Esophagus (tissue), 2 donors: Measurements from ENCODE around the gene TPP2. TPM values are rescaled to one million over a fixed set of nuclear protein-coding genes. Genes with fewer than 3 reads are reported as not detected.

ENCODE experiments used
- H3K27ac ChIP-seq, 2 donors: one replicate each; pipeline ENCODE4 v1.5.1; 2013; ENCODE audit warnings: low read depth in 2 of 2, mild to moderate bottlenecking in 2 of 2, inconsistent platforms in 1 of 2, low read length in 1 of 2, moderate library complexity in 1 of 2
- H3K27me3 ChIP-seq, 2 donors: one replicate each; pipeline ENCODE4 v1.6.1; 2013; ENCODE audit warnings: low read length in 2 of 2, control low read depth in 1 of 2, mild to moderate bottlenecking in 1 of 2; ENCODE audit not compliant: insufficient read depth in 2 of 2, control insufficient read depth in 1 of 2
- H3K36me3 ChIP-seq, 2 donors: one replicate each; pipeline ENCODE4 v1.6.1; 2013; ENCODE audit warnings: low read length in 1 of 2; ENCODE audit not compliant: control insufficient read depth in 2 of 2, insufficient read depth in 2 of 2
- H3K4me1 ChIP-seq, 2 donors: one replicate each; pipeline ENCODE4 v1.6.1; 2013; ENCODE audit warnings: low read length in 1 of 2; ENCODE audit not compliant: control insufficient read depth in 2 of 2, insufficient read depth in 2 of 2
- H3K4me3 ChIP-seq, 2 donors: one replicate each; pipeline ENCODE4 v1.5.1; 2013; ENCODE audit warnings: low read length in 2 of 2, mild to moderate bottlenecking in 2 of 2, low read depth in 1 of 2, moderate library complexity in 1 of 2
- H3K9me3 ChIP-seq, 2 donors: one replicate each; pipeline ENCODE4 v1.6.1; 2013; ENCODE audit warnings: mild to moderate bottlenecking in 2 of 2, low read depth in 1 of 2, low read length in 1 of 2, moderate library complexity in 1 of 2; ENCODE audit not compliant: control insufficient read depth in 2 of 2, insufficient read depth in 1 of 2
- WGBS, 2 donors: extraction: QIAGEN DNeasy Blood & Tissue Kit; methylation state at CpG; one replicate each; pipeline ENCODE4 v1.1.7; 2013; 5-methylcytosine and 5-hydroxymethylcytosine counted together
- polyA plus RNA-seq, 2 donors: library from polyadenylated mRNA; stranded (reverse); fragments of 200-250 nt; gene quantifications; one replicate each; pipeline ENCODE4 v1.2.3, GENCODE V29; 2013
- donor health status: healthy with polysubstance abuse.
- donor health status: Bipolar disorder and iron deficiency.

Gene TPP2
- polyA plus RNA-seq, 2 donors = 15.2 to 17.1 TPM

- H3K4me1 ChIP-seq = no peaks in the 10 kb centered on the region
Observed at GRCh38 chr13:102696465-102696864, 99.7 kb downstream of the TPP2 start.

GRCh38 chr13:102697264-102697663, 100.5 kb downstream of the TPP2 start:
- WGBS, 2 donors = 86 to 91% methylated on average over 6 of the region's 6 CpGs
- no peaks in the 10 kb centered on the region for H3K36me3 ChIP-seq
- no peak overlapping the region for H3K4me3 ChIP-seq
- peaks cover 0 to 2% of the 10 kb centered on the region in 2 donors for H3K27me3 ChIP-seq
- H3K4me1 ChIP-seq = no peaks in the 10 kb centered on the region
- H3K9me3 ChIP-seq = peaks cover 0 to 5% of the 10 kb centered on the region in 2 donors
- H3K27ac ChIP-seq = no peak overlapping the region

More at GRCh38 chr13:102696465-102696864, 99.7 kb downstream of the TPP2 start:
- WGBS, 2 donors = 76 to 88% methylated on average over 4 of the region's 4 CpGs
- H3K9me3 ChIP-seq = peaks cover 0 to 5% of the 10 kb centered on the region in 2 donors
- no peak overlapping the region for H3K4me3 ChIP-seq
- H3K27me3 ChIP-seq = peaks cover 0 to 2% of the 10 kb centered on the region in 2 donors
- H3K36me3 ChIP-seq = no peaks in the 10 kb centered on the region
- no peak overlapping the region for H3K27ac ChIP-seq

- Histone ChIP-seq H3K27me3 (peaks cover 0 to 2% of the 10 kb centered on the region in 2 donors), H3K4me1 (no peaks in the 10 kb centered on the region), H3K9me3 (peaks cover 0 to 5% of the 10 kb centered on the region in 2 donors), H3K4me3 (no peak overlapping the region), H3K36me3 (no peaks in the 10 kb centered on the region), H3K27ac (no peak overlapping the region)
- 89 to 90% methylated on average over 8 of the region's 8 CpGs for WGBS, 2 donors
Observed at GRCh38 chr13:102697929-102698648, 101.3 kb downstream of the TPP2 start.

- no peaks in the 10 kb centered on the region for H3K4me1 ChIP-seq
- H3K4me3 ChIP-seq = no peak overlapping the region
- peaks cover 0 to 5% of the 10 kb centered on the region in 2 donors for H3K9me3 ChIP-seq
- H3K27ac ChIP-seq = no peak overlapping the region
- peaks cover 0 to 2% of the 10 kb centered on the region in 2 donors for H3K27me3 ChIP-seq
- WGBS, 2 donors = 90 to 92% methylated on average over 2 of the region's 2 CpGs
- no peaks in the 10 kb centered on the region for H3K36me3 ChIP-seq
Observed at GRCh38 chr13:102698649-102698980, 101.8 kb downstream of the TPP2 start.

DNA sequence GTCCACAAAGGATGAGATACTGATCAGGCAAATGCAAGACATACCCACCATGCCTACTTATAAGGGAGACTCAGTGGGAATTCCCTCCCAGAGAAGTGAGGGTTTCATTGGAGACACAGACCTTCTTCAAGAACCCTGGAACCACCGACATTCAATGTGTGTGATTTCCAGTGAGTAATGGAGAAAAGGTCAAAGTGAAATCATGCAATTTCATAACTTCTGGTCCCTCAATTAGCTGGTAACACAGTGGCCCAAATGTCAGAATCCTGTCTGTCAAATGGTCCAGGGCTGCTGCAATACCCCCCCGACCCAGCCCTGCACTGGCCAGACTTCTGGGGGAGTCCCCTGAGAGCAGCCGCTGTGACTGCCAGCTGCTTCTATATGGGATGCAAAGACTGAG, 102.7 kb downstream of the TPP2 start:
- Histone ChIP-seq H3K27ac (no peak overlapping the region), H3K36me3 (no peaks in the 10 kb centered on the region), H3K27me3 (peaks cover 0 to 2% of the 10 kb centered on the region in 2 donors), H3K9me3 (peaks cover 0 to 5% of the 10 kb centered on the region in 2 donors), H3K4me1 (no peaks in the 10 kb centered on the region), H3K4me3 (no peak overlapping the region)
- 80 to 81% methylated on average over 3 of the region's 3 CpGs for WGBS, 2 donors

DNA sequence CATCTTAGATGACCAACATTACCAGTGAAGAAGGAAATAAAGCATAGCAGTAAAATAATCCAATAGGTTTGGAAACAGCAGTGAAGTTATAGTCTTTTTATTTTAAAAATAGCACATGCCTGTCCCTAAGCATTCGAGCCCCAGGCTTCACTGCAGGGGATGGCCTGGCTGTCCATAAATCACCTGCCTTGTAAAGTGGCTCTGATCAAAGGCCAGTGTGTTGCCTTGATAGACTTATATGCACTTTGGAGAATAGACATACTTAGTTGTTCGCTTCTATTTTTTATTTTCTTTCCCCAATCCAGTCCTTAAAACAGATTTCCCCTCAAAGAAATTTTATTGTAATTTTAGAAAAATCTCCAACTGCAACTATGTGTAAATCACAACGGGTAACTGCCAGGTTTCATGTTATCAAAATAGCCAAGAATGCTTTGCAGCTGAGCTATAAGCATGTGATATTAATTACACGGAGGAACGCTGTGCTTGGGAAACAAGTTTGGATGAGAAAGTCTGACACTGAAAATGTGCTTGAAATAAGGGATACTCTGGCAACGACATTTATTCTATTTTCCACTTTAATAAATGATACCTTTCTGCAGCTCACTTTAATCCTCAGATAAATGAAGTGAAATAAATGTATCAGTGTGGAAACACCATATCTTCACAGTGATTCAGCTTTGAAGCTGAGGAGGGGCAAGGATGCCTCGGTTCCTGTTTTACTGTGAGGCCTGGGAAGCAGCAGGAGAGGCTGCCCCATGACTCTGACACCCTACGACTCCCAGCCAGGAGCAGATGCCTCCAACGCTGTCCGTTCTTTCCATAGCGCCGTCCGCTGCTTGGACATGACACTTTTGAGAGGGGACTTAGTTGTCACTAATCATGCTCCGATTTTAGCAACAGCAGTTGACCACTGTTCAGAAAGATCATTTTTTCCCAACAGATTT, 103.6 kb downstream of the TPP2 start:
- Histone ChIP-seq H3K4me1 (no peaks in the 10 kb centered on the region), H3K9me3 (peaks cover 0 to 5% of the 10 kb centered on the region in 2 donors), H3K27ac (no peak overlapping the region), H3K36me3 (no peaks in the 10 kb centered on the region), H3K4me3 (no peak overlapping the region), H3K27me3 (peaks cover 0 to 2% of the 10 kb centered on the region in 2 donors)
- WGBS, 2 donors = 80 to 85% methylated on average over 14 of the region's 14 CpGs

GRCh38 chr13:102701331-102701730, 104.5 kb downstream of the TPP2 start:
- Histone ChIP-seq H3K27ac (no peak overlapping the region), H3K9me3 (peaks cover 0 to 5% of the 10 kb centered on the region in 2 donors), H3K36me3 (no peaks in the 10 kb centered on the region), H3K4me1 (no peaks in the 10 kb centered on the region), H3K27me3 (peaks cover 0 to 2% of the 10 kb centered on the region in 2 donors), H3K4me3 (no peak overlapping the region)
- WGBS, 2 donors = 88 to 89% methylated on average over 5 of the region's 5 CpGs

GRCh38 chr13:102702965-102703725, 106.4 kb downstream of the TPP2 start:
- H3K9me3 ChIP-seq = peaks cover 0 to 5% of the 10 kb centered on the region in 2 donors
- no peak overlapping the region for H3K27ac ChIP-seq
- no peaks in the 10 kb centered on the region for H3K27me3 ChIP-seq
- no peaks in the 10 kb centered on the region for H3K36me3 ChIP-seq
- no peak overlapping the region for H3K4me3 ChIP-seq
- WGBS, 2 donors = 60 to 70% methylated on average over 8 of the region's 8 CpGs
- H3K4me1 ChIP-seq = no peaks in the 10 kb centered on the region

DNA sequence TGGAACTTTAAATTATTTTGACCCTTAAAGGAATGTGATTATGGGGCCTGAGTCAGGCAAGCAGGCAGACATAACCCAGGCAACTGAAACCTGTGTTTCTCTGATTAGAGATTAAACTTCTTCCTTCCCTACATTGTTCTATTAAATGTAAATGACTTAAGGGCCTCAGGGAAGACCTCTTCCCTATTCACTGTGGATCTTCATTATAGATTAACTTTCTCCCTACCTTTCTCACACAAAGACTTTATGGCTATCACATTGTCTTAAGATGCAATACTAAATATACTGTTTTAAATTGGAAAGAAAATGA, 106.9 kb downstream of the TPP2 start:
- H3K9me3 ChIP-seq = peaks cover 0 to 1% of the 10 kb centered on the region in 2 donors
- H3K4me1 ChIP-seq = no peaks in the 10 kb centered on the region
- no peaks in the 10 kb centered on the region for H3K36me3 ChIP-seq
- H3K4me3 ChIP-seq = no peak overlapping the region
- H3K27ac ChIP-seq = no peak overlapping the region
- no peaks in the 10 kb centered on the region for H3K27me3 ChIP-seq
